CD14-positive monocyte (primary cell): ENCODE data around the gene RHBDL1. TPM values are rescaled to one million over a fixed set of nuclear protein-coding genes. Genes with fewer than 3 reads are reported as not detected.

Experiments used
- DNase-seq, 3 donors: peaks; one replicate each; pipeline ENCODE4 v3.0.0-alpha.2; 2011 to 2022
- H2AFZ ChIP-seq: 2 replicates; pipeline ENCODE4 v1.6.0; 2012; ENCODE audit warnings: mild to moderate bottlenecking, low read depth, low read length, inconsistent platforms; ENCODE audit not compliant: insufficient read depth, poor library complexity, severe bottlenecking
- H3K27ac ChIP-seq, 2 donors: 1 replicate in 1 of 2; 2 replicates in 1 of 2; pipeline ENCODE4 v1.5.1; 2012 to 2013; ENCODE audit warnings: low read length in 2 of 2, control low read depth in 1 of 2, inconsistent platforms in 1 of 2, low read depth in 1 of 2, mild to moderate bottlenecking in 1 of 2
- H3K27me3 ChIP-seq, 2 donors: one replicate each; pipeline versions ENCODE4 v1.6.0 to v1.6.1; 2011 to 2013; ENCODE audit warnings: low read length in 2 of 2; ENCODE audit not compliant: control insufficient read depth in 2 of 2, insufficient read depth in 2 of 2
- H3K36me3 ChIP-seq, 2 donors: replicated peaks in 1 of 2; 1 replicate in 1 of 2; 2 replicates in 1 of 2; pipeline versions ENCODE4 v1.5.1 to v1.6.1; 2012 to 2013; ENCODE audit warnings: low read length in 2 of 2, control low read depth in 1 of 2, inconsistent platforms in 1 of 2, mild to moderate bottlenecking in 1 of 2; ENCODE audit not compliant: insufficient read depth in 2 of 2, control insufficient read depth in 1 of 2
- H3K4me1 ChIP-seq, 2 donors: 1 replicate in 1 of 2; 2 replicates in 1 of 2; pipeline versions ENCODE4 v1.5.1 to v1.6.1; 2012 to 2013; ENCODE audit warnings: low read length in 2 of 2, control low read depth in 1 of 2, inconsistent platforms in 1 of 2, mild to moderate bottlenecking in 1 of 2, moderate library complexity in 1 of 2; ENCODE audit not compliant: insufficient read depth in 2 of 2, control insufficient read depth in 1 of 2
- H3K4me2 ChIP-seq: replicated peaks from 2 replicates; pipeline ENCODE3; 2012; ENCODE audit warnings: low read length, moderate library complexity, mild to moderate bottlenecking; ENCODE audit not compliant: poor library complexity, severe bottlenecking; ENCODE audit errors: extremely low read depth
- H3K4me3 ChIP-seq, 3 experiments: fragments of 200-600 bp in 1 of 3; sonication (generic) in 1 of 3; replicated peaks in 1 of 3; 1 replicate in 2 of 3; 2 replicates in 1 of 3; pipeline ENCODE4 v1.5.1; 2011 to 2013; ENCODE audit warnings: low read length in 3 of 3, mild to moderate bottlenecking in 3 of 3, control low read depth in 2 of 3, low read depth in 2 of 3, inconsistent platforms in 1 of 3, moderate library complexity in 1 of 3
- H3K79me2 ChIP-seq: 2 replicates; pipeline ENCODE4 v1.6.0; 2012; ENCODE audit warnings: mild to moderate bottlenecking, control low read depth, inconsistent platforms, low read length, moderate library complexity; ENCODE audit not compliant: insufficient read depth
- H3K9ac ChIP-seq: 2 replicates; pipeline ENCODE4 v1.6.0; 2017; ENCODE audit warnings: low read length, mild to moderate bottlenecking; ENCODE audit not compliant: insufficient read depth, poor library complexity, severe bottlenecking
- H3K9me3 ChIP-seq, 2 donors: replicated peaks in 1 of 2; 1 replicate in 1 of 2; 2 replicates in 1 of 2; pipeline versions ENCODE4 v1.5.1 to v1.6.1; 2012 to 2013; ENCODE audit warnings: low read length in 2 of 2, control low read depth in 1 of 2; ENCODE audit not compliant: control insufficient read depth in 1 of 2, insufficient read depth in 1 of 2
- H4K20me1 ChIP-seq: 2 replicates; pipeline ENCODE4 v1.6.0; 2012; ENCODE audit warnings: mild to moderate bottlenecking, low read length, control low read depth, moderate library complexity; ENCODE audit not compliant: insufficient read depth
- H3K27ac Mint-ChIP-seq, 7 donors: one replicate each; pipeline ENCODE4 v1.8.0; 2020; ENCODE audit warnings: mild to moderate bottlenecking in 7 of 7, mixed read lengths in 7 of 7, moderate library complexity in 6 of 7, inconsistent platforms in 2 of 7
- H3K27me3 Mint-ChIP-seq, 3 donors: one replicate each; pipeline ENCODE4 v1.8.0; 2021 to 2022; ENCODE audit warnings: low read depth in 3 of 3, mild to moderate bottlenecking in 3 of 3, mixed read lengths in 3 of 3, moderate library complexity in 3 of 3, inconsistent platforms in 1 of 3
- H3K36me3 Mint-ChIP-seq, 2 donors: one replicate each; pipeline ENCODE4 v1.8.0; 2020; ENCODE audit warnings: mixed read lengths in 2 of 2, inconsistent platforms in 1 of 2, mild to moderate bottlenecking in 1 of 2
- H3K4me1 Mint-ChIP-seq: one replicate; pipeline ENCODE4 v1.8.0; 2020; ENCODE audit warnings: mild to moderate bottlenecking, mixed read lengths
- H3K4me3 Mint-ChIP-seq, 2 donors: one replicate each; pipeline ENCODE4 v1.8.0; 2020; ENCODE audit warnings: mild to moderate bottlenecking in 2 of 2, mixed read lengths in 2 of 2, moderate library complexity in 1 of 2
- H3K9me3 Mint-ChIP-seq, 7 donors: one replicate each; pipeline ENCODE4 v1.8.0; 2020 to 2022; ENCODE audit warnings: mixed read lengths in 7 of 7, mild to moderate bottlenecking in 6 of 7, moderate library complexity in 6 of 7, inconsistent platforms in 2 of 7
- WGBS: methylation state at CpG from one replicate; pipeline ENCODE4 v1.1.5; 2013; ENCODE audit warnings: missing lambda C conversion rate; ENCODE audit not compliant: insufficient coverage; 5-methylcytosine and 5-hydroxymethylcytosine counted together
- intact Hi-C, 2 donors: fragments of 100-400 bp; cut with micrococcal nuclease; formaldehyde crosslinking; loops; one replicate each; pipeline versions ENCODE4 v1.15.0 to v1.15.1; 2023
- polyA plus RNA-seq, 3 donors: library from polyadenylated mRNA; depleted of rRNA in 1 of 3; unstranded in 2 of 3; stranded (reverse) in 1 of 3; fragments of 300-500 nt in 2 of 3; fragments of >200 nt in 1 of 3; fragmentation: Illumina TruSeq in 2 of 3; gene quantifications; 1 replicate in 2 of 3; 2 replicates in 1 of 3; pipeline ENCODE4 v1.2.3, GENCODE V29; 2012 to 2021
- TF ChIP-seq, protein P1 (sequence below): fragments of 200-600 bp; IDR thresholded peaks from one replicate; pipeline ENCODE4 v1.8.0; 2022; ENCODE audit warnings: antibody characterized with exemption, mild to moderate bottlenecking

The RHBDL1 gene
- polyA plus RNA-seq, 3 donors, result 1.3 TPM; not detected in 2

DNA sequence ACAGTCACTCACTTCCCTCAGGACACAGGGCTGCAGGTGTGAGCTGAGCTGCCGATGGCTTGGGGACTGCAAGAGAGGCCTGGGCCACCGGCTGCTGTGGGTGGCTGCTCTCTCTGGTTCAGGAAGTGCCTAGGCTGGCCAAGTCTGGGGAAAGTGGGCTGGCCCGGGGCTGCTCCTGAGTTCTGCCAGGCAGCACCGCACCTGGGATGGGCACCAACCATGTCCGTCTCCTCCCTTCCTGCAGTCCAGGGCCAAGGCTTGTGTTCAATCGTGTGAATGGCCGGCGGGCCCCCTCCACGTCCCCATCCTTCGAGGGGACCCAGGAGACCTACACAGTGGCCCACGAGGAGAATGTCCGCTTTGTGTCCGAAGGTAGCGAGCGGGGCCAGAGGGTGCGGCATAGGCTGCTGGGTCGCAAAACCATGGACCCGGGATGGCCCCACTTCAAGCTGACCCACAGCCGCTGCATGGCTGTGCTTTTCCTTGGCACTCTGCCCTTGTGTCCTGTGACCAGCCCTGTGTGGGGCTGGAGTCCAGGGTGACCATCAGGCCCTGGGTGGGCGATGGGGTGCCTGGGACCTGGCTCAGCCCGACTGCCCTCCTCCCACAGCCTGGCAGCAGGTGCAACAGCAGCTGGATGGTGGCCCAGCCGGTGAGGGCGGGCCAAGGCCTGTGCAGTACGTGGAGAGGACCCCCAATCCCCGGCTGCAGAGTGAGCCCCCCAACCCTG, 28.1 kb upstream of the RHBDL1 start:
- H3K9me3 Mint-ChIP-seq, result peaks cover 0 to 2% (median 0%) of the 10 kb centered on the region in 7 donors
- 93% methylated on average over 20 of the region's 25 CpGs for WGBS

DNA sequence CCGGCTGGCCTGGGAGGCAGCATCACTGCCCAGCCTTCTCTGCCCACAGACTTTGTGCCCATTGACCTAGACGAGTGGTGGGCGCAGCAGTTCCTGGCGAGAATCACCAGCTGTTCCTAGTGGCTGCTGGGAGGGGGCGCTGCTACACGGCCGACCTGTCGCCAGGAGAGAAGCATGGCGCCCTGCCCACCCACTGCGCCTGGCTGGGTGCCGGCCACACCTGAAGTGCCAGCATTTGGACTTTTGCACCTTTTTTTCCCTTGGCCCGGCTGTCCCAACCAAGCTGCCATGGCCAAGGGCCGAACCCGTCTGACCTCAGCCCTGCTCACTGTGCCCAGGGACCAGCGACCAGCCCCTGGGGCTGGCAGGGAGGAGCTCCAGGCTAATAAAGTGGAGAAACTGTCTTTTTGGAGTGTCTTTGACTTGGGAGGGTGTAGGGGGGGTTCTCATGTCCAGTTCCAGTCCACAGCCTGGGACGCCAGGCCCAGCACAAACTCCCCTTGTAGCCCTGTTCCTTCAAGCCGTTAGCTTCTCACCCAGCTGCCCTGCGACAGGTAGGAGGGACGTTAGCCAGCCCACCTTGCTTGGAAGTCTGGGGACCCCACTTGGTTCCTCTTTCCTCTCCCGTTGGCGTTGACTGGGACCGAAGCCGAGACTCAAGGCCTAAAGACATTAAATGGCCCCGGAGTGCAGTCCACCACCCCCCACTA, 27.2 kb upstream of the RHBDL1 start:
- Mint-ChIP-seq H3K4me3 (peak overlapping the region; percentile 73 to 85), H3K9me3 (peaks cover 0 to 2% (median 0%) of the 10 kb centered on the region in 7 donors), H3K4me1 (peaks cover 39% of the 10 kb centered on the region), H3K36me3 (peaks cover 5 to 15% of the 10 kb centered on the region in 2 donors), H3K27me3 (peaks cover 0 to 3% (median 0%) of the 10 kb centered on the region in 3 donors), H3K27ac (peak overlapping the region; percentile 72 to 91 (median 87))
- H3K79me2 ChIP-seq, result peaks cover 17% of the 10 kb centered on the region
- peak overlapping the region; percentile 85 for H3K4me2 ChIP-seq
- H3K9ac ChIP-seq, result peak overlapping the region; percentile 85
- H2AFZ ChIP-seq, result peak overlapping the region; percentile 94
- intact Hi-C loops, result no loop called here
- peak overlapping the region; percentile 36 to 79 (median 67) for H3K4me3 ChIP-seq
- H4K20me1 ChIP-seq, result peaks cover 43% of the 10 kb centered on the region
- no peaks in the 10 kb centered on the region for H3K27me3 ChIP-seq
- WGBS, result 46% methylated on average over 19 of the region's 24 CpGs
- peaks cover 24 to 46% of the 10 kb centered on the region in 2 donors for H3K4me1 ChIP-seq
- H3K9me3 ChIP-seq, result no peaks in the 10 kb centered on the region
- peak overlapping the region; percentile 82 to 90 for H3K27ac ChIP-seq
- TF ChIP-seq, protein P1, sequence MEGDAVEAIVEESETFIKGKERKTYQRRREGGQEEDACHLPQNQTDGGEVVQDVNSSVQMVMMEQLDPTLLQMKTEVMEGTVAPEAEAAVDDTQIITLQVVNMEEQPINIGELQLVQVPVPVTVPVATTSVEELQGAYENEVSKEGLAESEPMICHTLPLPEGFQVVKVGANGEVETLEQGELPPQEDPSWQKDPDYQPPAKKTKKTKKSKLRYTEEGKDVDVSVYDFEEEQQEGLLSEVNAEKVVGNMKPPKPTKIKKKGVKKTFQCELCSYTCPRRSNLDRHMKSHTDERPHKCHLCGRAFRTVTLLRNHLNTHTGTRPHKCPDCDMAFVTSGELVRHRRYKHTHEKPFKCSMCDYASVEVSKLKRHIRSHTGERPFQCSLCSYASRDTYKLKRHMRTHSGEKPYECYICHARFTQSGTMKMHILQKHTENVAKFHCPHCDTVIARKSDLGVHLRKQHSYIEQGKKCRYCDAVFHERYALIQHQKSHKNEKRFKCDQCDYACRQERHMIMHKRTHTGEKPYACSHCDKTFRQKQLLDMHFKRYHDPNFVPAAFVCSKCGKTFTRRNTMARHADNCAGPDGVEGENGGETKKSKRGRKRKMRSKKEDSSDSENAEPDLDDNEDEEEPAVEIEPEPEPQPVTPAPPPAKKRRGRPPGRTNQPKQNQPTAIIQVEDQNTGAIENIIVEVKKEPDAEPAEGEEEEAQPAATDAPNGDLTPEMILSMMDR, result peak; percentile 49
- H3K36me3 ChIP-seq, result no peaks in the 10 kb centered on the region
- DNase-seq, result peak in 2 of 3 donors; percentile 17 to 40

More for the DNA sequence above, 28.1 kb upstream of the RHBDL1 start:
- no peaks in the 10 kb centered on the region for H3K36me3 ChIP-seq
- H4K20me1 ChIP-seq, result peaks cover 49% of the 10 kb centered on the region
- Mint-ChIP-seq H3K27ac (no peak overlapping the region), H3K36me3 (peaks cover 5 to 15% of the 10 kb centered on the region in 2 donors), H3K27me3 (peaks cover 0 to 3% (median 0%) of the 10 kb centered on the region in 3 donors), H3K4me1 (peaks cover 47% of the 10 kb centered on the region), H3K4me3 (no peak overlapping the region)
- no peaks in the 10 kb centered on the region for H3K9me3 ChIP-seq
- H3K4me1 ChIP-seq, result peaks cover 33 to 55% of the 10 kb centered on the region in 2 donors
- no peak overlapping the region for H3K9ac ChIP-seq
- no peak for DNase-seq
- no peak overlapping the region for H2AFZ ChIP-seq
- H3K4me3 ChIP-seq, result no peak overlapping the region
- H3K27me3 ChIP-seq, result no peaks in the 10 kb centered on the region
- peaks cover 24% of the 10 kb centered on the region for H3K79me2 ChIP-seq
- TF ChIP-seq, protein P1, result no peak
- H3K27ac ChIP-seq, result no peak overlapping the region
- intact Hi-C loops, result no loop called here
- peak overlapping the region; percentile 85 for H3K4me2 ChIP-seq
